Kasumi-1 (cell line): ENCODE data around the gene ZDHHC22.
A peak's percentile ranks its signal among the peaks of the same experiment; 100 is the strongest.
"Not testable (repeated sequence)": the region's sequence is repeated elsewhere in the genome, so short reads cannot be mapped to it uniquely, and the experiment has no call there.

ENCODE experiments used
- DNase-seq, 2 experiments: peaks; one replicate each; lab custom pipeline; 2025; lab: John Stamatoyannopoulos, UW

The ZDHHC22 gene

GRCh38 chr14:77141214-77142004 lies at the start of gene ZDHHC22:
ZDHHC22 (minus strand) TSS chr14:77141791; CDS start chr14:77139738, 2,053 bp downstream.
- DNase-seq: peak; percentile 30 to 32

GRCh38 chr14:77190977-77191376 lies 49.4 kb upstream of the ZDHHC22 start:
- DNase-seq: peak; percentile 15 to 36

- no peak for DNase-seq
Measured at GRCh38 chr14:77189479-77189878, 47.9 kb upstream of the ZDHHC22 start.

- DNase-seq: no peak
Measured at GRCh38 chr14:77187649-77188012, 46.0 kb upstream of the ZDHHC22 start.

GRCh38 chr14:77186911-77187648 lies 45.5 kb upstream of the ZDHHC22 start:
- no peak for DNase-seq

GRCh38 chr14:77185093-77185465 lies 43.5 kb upstream of the ZDHHC22 start:
- DNase-seq: no peak

- DNase-seq: no peak
Measured at GRCh38 chr14:77184396-77185092, 43.0 kb upstream of the ZDHHC22 start.

- DNase-seq: no peak
Measured at GRCh38 chr14:77183896-77184295, 42.3 kb upstream of the ZDHHC22 start.

- DNase-seq: peak; percentile 85 to 86
Measured at GRCh38 chr14:77181603-77182437, 40.2 kb upstream of the ZDHHC22 start, which contains the start of gene TMEM63C. TMEM63C (plus strand) TSS chr14:77181798; CDS start chr14:77218814, 37,016 bp downstream.

- DNase-seq: no peak
Measured at GRCh38 chr14:77180726-77181602, 39.4 kb upstream of the ZDHHC22 start.

GRCh38 chr14:77178656-77179055 lies 37.1 kb upstream of the ZDHHC22 start:
- DNase-seq: no peak

- DNase-seq: peak; percentile 30 to 49
Measured at GRCh38 chr14:77177702-77178101, 36.1 kb upstream of the ZDHHC22 start.

GRCh38 chr14:77175843-77176242 lies 34.3 kb upstream of the ZDHHC22 start:
- DNase-seq: no peak

GRCh38 chr14:77173911-77174617 lies 32.5 kb upstream of the ZDHHC22 start:
- DNase-seq: not testable (repeated sequence)

GRCh38 chr14:77172916-77173315 lies 31.3 kb upstream of the ZDHHC22 start:
- DNase-seq: no peak

- no peak for DNase-seq
Measured at GRCh38 chr14:77170045-77170444, 28.5 kb upstream of the ZDHHC22 start.

GRCh38 chr14:77161011-77161410 lies 19.4 kb upstream of the ZDHHC22 start:
- no peak for DNase-seq

GRCh38 chr14:77158882-77159255 lies 17.3 kb upstream of the ZDHHC22 start:
- DNase-seq: no peak

- DNase-seq: no peak
Measured at GRCh38 chr14:77158175-77158881, 16.7 kb upstream of the ZDHHC22 start.
